Naive thymus-derived CD8-positive, alpha-beta T cell (primary cell): ENCODE data around the gene MIPOL1. TPM values are rescaled to one million over a fixed set of nuclear protein-coding genes. Genes with fewer than 3 reads are reported as not detected.
A peak's percentile ranks its signal among the peaks of the same experiment; 100 is the strongest.

Experiments
- ATAC-seq, 2 donors: fragments of 150-1000 bp; cut with Tn5 transposase in 1 of 2; sonication (Bioruptor Pico), chemical (Tn5 transposase) in 1 of 2; 1 replicate in 1 of 2; 2 replicates in 1 of 2; pipeline ENCODE4 v1.10.0; 2021; ENCODE audit warnings: mild to moderate bottlenecking in 2 of 2, moderate library complexity in 2 of 2
- POLR2A ChIA-PET: fragments of 350-600 bp; sonication (Branson Sonifier 250); formaldehyde crosslinking; loops from one replicate; lab custom pipeline; 2021; ENCODE audit warnings: antibody characterized with exemption; lab: Charles Lee
- DNase-seq, 10 donors: peaks; one replicate each; pipeline versions ENCODE4 v3.0.0 to v3.0.0-alpha.2; 2020 to 2022
- H3K27ac Mint-ChIP-seq, 10 donors: one replicate each; pipeline ENCODE4 v1.8.0; 2020 to 2022; ENCODE audit warnings: mild to moderate bottlenecking in 10 of 10, mixed read lengths in 10 of 10, moderate library complexity in 4 of 10, inconsistent platforms in 1 of 10
- H3K27me3 Mint-ChIP-seq, 5 donors: one replicate each; pipeline ENCODE4 v1.8.0; 2021 to 2022; ENCODE audit warnings: mixed read lengths in 5 of 5
- H3K36me3 Mint-ChIP-seq, 3 donors: one replicate each; pipeline ENCODE4 v1.8.0; 2020 to 2022; ENCODE audit warnings: mixed read lengths in 3 of 3, mild to moderate bottlenecking in 2 of 3, inconsistent platforms in 1 of 3
- H3K4me1 Mint-ChIP-seq, 4 donors: one replicate each; pipeline ENCODE4 v1.8.0; 2021 to 2022; ENCODE audit warnings: mixed read lengths in 4 of 4
- H3K4me3 Mint-ChIP-seq, 10 donors: one replicate each; pipeline ENCODE4 v1.8.0; 2020 to 2022; ENCODE audit warnings: mild to moderate bottlenecking in 10 of 10, mixed read lengths in 10 of 10, moderate library complexity in 6 of 10, inconsistent platforms in 1 of 10
- H3K9me3 Mint-ChIP-seq, 9 donors: one replicate each; pipeline ENCODE4 v1.8.0; 2020 to 2022; ENCODE audit warnings: mixed read lengths in 9 of 9, mild to moderate bottlenecking in 3 of 9, inconsistent platforms in 1 of 9, moderate library complexity in 1 of 9
- polyA plus RNA-seq, 3 donors: library from polyadenylated mRNA; unstranded; fragments of 300-500 nt; fragmentation: Illumina TruSeq; gene quantifications; one replicate each; pipeline ENCODE4 v1.2.3, GENCODE V29; 2021
- total RNA-seq, 8 experiments: library from RNA in 2 of 8; stranded (reverse) in 2 of 8; gene quantifications; one replicate each; pipeline ENCODE4 v1.2.3 and lab custom pipeline; 2021 to 2026

Gene MIPOL1
- total and polyA plus RNA-seq, 5 experiments from 2014 or later, result not detected

- POLR2A ChIA-PET, result no interaction called here
These were observed 389.0 kb downstream of the MIPOL1 start for GRCh38 chr14:37586797-37587130.

GRCh38 chr14:37587131-37587803 is 389.5 kb downstream of the MIPOL1 start:
- peaks cover 0 to 34% (median 13%) of the 10 kb centered on the region in 3 donors for H3K36me3 Mint-ChIP-seq
- no peak for DNase-seq

More at GRCh38 chr14:37586797-37587130, 389.0 kb downstream of the MIPOL1 start:
- Mint-ChIP-seq H3K9me3 (peaks cover 1 to 39% (median 10%) of the 10 kb centered on the region in 9 donors), H3K4me3 (no peak overlapping the region), H3K27ac (no peak overlapping the region), H3K4me1 (peaks cover 0 to 5% (median 2%) of the 10 kb centered on the region in 4 donors), H3K27me3 (peaks cover 37 to 68% (median 62%) of the 10 kb centered on the region in 5 donors), H3K36me3 (peaks cover 0 to 34% (median 13%) of the 10 kb centered on the region in 3 donors)
- no peak for ATAC-seq
- DNase-seq, result no peak

GRCh38 chr14:37587881-37588666 is 390.3 kb downstream of the MIPOL1 start:
- peaks cover 41 to 77% (median 62%) of the 10 kb centered on the region in 5 donors for H3K27me3 Mint-ChIP-seq
- ATAC-seq (no peak), DNase-seq (no peak)
- POLR2A ChIA-PET, result no interaction called here
- H3K36me3 Mint-ChIP-seq, result peaks cover 0 to 34% (median 19%) of the 10 kb centered on the region in 3 donors
- no peak overlapping the region for H3K27ac Mint-ChIP-seq
- H3K9me3 Mint-ChIP-seq, result peaks cover 1 to 47% (median 10%) of the 10 kb centered on the region in 9 donors
- no peak overlapping the region for H3K4me3 Mint-ChIP-seq
- peaks cover 0 to 12% (median 2%) of the 10 kb centered on the region in 4 donors for H3K4me1 Mint-ChIP-seq

More at GRCh38 chr14:37587131-37587803, 389.5 kb downstream of the MIPOL1 start:
- no peak for ATAC-seq
- Mint-ChIP-seq H3K4me1 (peaks cover 0 to 6% (median 2%) of the 10 kb centered on the region in 4 donors), H3K27ac (no peak overlapping the region), H3K9me3 (peaks cover 1 to 39% (median 10%) of the 10 kb centered on the region in 9 donors), H3K4me3 (no peak overlapping the region), H3K27me3 (peaks cover 37 to 71% (median 61%) of the 10 kb centered on the region in 5 donors)
- POLR2A ChIA-PET, result no interaction called here

GRCh38 chr14:37588667-37588955 is 390.9 kb downstream of the MIPOL1 start:
- peaks cover 0 to 36% (median 20%) of the 10 kb centered on the region in 3 donors for H3K36me3 Mint-ChIP-seq
- H3K9me3 Mint-ChIP-seq, result peaks cover 1 to 52% (median 12%) of the 10 kb centered on the region in 9 donors
- POLR2A ChIA-PET, result no interaction called here
- peaks cover 43 to 82% (median 68%) of the 10 kb centered on the region in 5 donors for H3K27me3 Mint-ChIP-seq
- H3K4me1 Mint-ChIP-seq, result peaks cover 0 to 12% (median 2%) of the 10 kb centered on the region in 4 donors
- ATAC-seq, result no peak
- no peak overlapping the region for H3K27ac Mint-ChIP-seq
- no peak overlapping the region for H3K4me3 Mint-ChIP-seq
- no peak for DNase-seq

- H3K4me1 Mint-ChIP-seq, result peaks cover 2 to 16% (median 5%) of the 10 kb centered on the region in 4 donors
- H3K27me3 Mint-ChIP-seq, result peaks cover 47 to 87% (median 73%) of the 10 kb centered on the region in 5 donors
- ATAC-seq (no peak), DNase-seq (no peak)
- POLR2A ChIA-PET, result no interaction called here
- peaks cover 1 to 57% (median 12%) of the 10 kb centered on the region in 9 donors for H3K9me3 Mint-ChIP-seq
- peaks cover 2 to 41% (median 23%) of the 10 kb centered on the region in 3 donors for H3K36me3 Mint-ChIP-seq
- H3K4me3 Mint-ChIP-seq, result no peak overlapping the region
- no peak overlapping the region for H3K27ac Mint-ChIP-seq
These were observed 391.4 kb downstream of the MIPOL1 start for GRCh38 chr14:37588956-37589714.

GRCh38 chr14:37589715-37590427 is 392.1 kb downstream of the MIPOL1 start:
- Mint-ChIP-seq H3K36me3 (peaks cover 4 to 45% (median 23%) of the 10 kb centered on the region in 3 donors), H3K27me3 (peaks cover 50 to 91% (median 76%) of the 10 kb centered on the region in 5 donors), H3K4me3 (no peak overlapping the region), H3K4me1 (peaks cover 3 to 20% (median 7%) of the 10 kb centered on the region in 4 donors), H3K27ac (no peak overlapping the region), H3K9me3 (peaks cover 1 to 59% (median 12%) of the 10 kb centered on the region in 9 donors)
- POLR2A ChIA-PET, result no interaction called here
- DNase-seq (no peak), ATAC-seq (no peak)

- no peak overlapping the region for H3K27ac Mint-ChIP-seq
- H3K36me3 Mint-ChIP-seq, result peaks cover 4 to 45% (median 23%) of the 10 kb centered on the region in 3 donors
- no peak for ATAC-seq
- peaks cover 45 to 86% (median 73%) of the 10 kb centered on the region in 5 donors for H3K27me3 Mint-ChIP-seq
- POLR2A ChIA-PET, result no interaction called here
- DNase-seq, result no peak
- peak overlapping the region in 1 of 10 donors; percentile 26 for H3K4me3 Mint-ChIP-seq
- H3K4me1 Mint-ChIP-seq, result peaks cover 4 to 23% (median 7%) of the 10 kb centered on the region in 4 donors
- peaks cover 0 to 59% (median 12%) of the 10 kb centered on the region in 9 donors for H3K9me3 Mint-ChIP-seq
These were observed 392.8 kb downstream of the MIPOL1 start for GRCh38 chr14:37590428-37591139.

- Mint-ChIP-seq H3K4me1 (peaks cover 11 to 31% (median 14%) of the 10 kb centered on the region in 4 donors), H3K9me3 (peaks cover 0 to 54% (median 12%) of the 10 kb centered on the region in 9 donors), H3K27ac (no peak overlapping the region), H3K36me3 (peaks cover 4 to 37% (median 26%) of the 10 kb centered on the region in 3 donors), H3K4me3 (peak overlapping the region in 2 of 10 donors; percentile 10 to 33), H3K27me3 (peaks cover 44 to 86% (median 71%) of the 10 kb centered on the region in 5 donors)
- DNase-seq (no peak), ATAC-seq (no peak)
- POLR2A ChIA-PET, result no interaction called here
These were observed 393.7 kb downstream of the MIPOL1 start for GRCh38 chr14:37591311-37591940.

- ATAC-seq (no peak), DNase-seq (no peak)
- Mint-ChIP-seq H3K4me1 (peaks cover 11 to 34% (median 16%) of the 10 kb centered on the region in 4 donors), H3K27me3 (peaks cover 47 to 87% (median 69%) of the 10 kb centered on the region in 5 donors), H3K27ac (no peak overlapping the region), H3K4me3 (no peak overlapping the region), H3K36me3 (peaks cover 4 to 36% (median 26%) of the 10 kb centered on the region in 3 donors), H3K9me3 (peaks cover 0 to 55% (median 12%) of the 10 kb centered on the region in 9 donors)
- POLR2A ChIA-PET, result no interaction called here
These were observed 394.3 kb downstream of the MIPOL1 start for GRCh38 chr14:37591941-37592481.

- Mint-ChIP-seq H3K4me1 (peaks cover 11 to 34% (median 20%) of the 10 kb centered on the region in 4 donors), H3K9me3 (peaks cover 0 to 59% (median 14%) of the 10 kb centered on the region in 9 donors), H3K4me3 (peak overlapping the region in 3 of 10 donors; percentile 18 to 62 (median 31)), H3K27ac (no peak overlapping the region), H3K27me3 (peaks cover 44 to 87% (median 69%) of the 10 kb centered on the region in 5 donors), H3K36me3 (peaks cover 4 to 36% (median 26%) of the 10 kb centered on the region in 3 donors)
- DNase-seq, result no peak
- POLR2A ChIA-PET, result no interaction called here
- ATAC-seq, result no peak
These were observed 395.0 kb downstream of the MIPOL1 start for GRCh38 chr14:37592482-37593408.
